Sigmoid colon (tissue), 4 donors: ENCODE results near the gene GLRA2.

Experiments used
- CTCF ChIP-seq, 4 experiments: fragments of 450-650 bp in 3 of 4; fragments of 200-600 bp in 1 of 4; IDR thresholded peaks; one replicate each; pipeline ENCODE4 v1.5.1; 2016 to 2019; ENCODE audit warnings: antibody characterized with exemption in 4 of 4, mild to moderate bottlenecking in 3 of 4, moderate library complexity in 2 of 4
- POLR2A ChIP-seq, 2 donors: fragments of 450-650 bp; IDR thresholded peaks; one replicate each; pipeline ENCODE4 v1.6.1; 2016; ENCODE audit warnings: antibody characterized with exemption in 2 of 2, mild to moderate bottlenecking in 2 of 2, moderate library complexity in 2 of 2
- POLR2AphosphoS5 ChIP-seq, 4 donors: sonication (generic); formaldehyde crosslinking; IDR thresholded peaks; one replicate each; pipeline ENCODE4 v1.6.1; 2017; ENCODE audit warnings: antibody characterized with exemption in 4 of 4

DNA sequence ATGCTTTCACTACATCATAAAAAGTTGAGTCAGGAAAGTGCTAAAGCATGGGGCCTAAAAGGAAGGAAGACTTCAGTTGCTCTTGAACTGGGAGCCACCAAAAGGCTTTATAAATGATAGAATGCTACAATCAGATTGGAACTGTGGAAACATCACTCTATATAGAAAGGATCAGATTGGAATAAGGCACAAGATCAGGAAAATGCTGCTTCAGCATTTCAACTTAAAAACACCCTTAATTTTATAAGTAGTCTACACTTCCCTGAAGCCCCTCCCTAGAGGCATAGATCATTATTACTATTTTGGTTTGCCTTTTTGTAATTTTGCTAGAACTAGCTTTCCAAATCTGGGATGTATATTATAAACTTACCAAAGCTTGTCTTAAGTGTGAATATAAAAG lies 172.8 kb downstream of the GLRA2 start:
- TF ChIP-seq CTCF (IDR thresholded peaks at IDR 0.05) (no peak), POLR2AphosphoS5 (IDR thresholded peaks at IDR 0.05) (no peak), POLR2A (IDR thresholded peaks at IDR 0.05) (no peak)
